Medulla oblongata (tissue), 1 donor: ENCODE measurements around the gene CDCA8.
A peak's percentile ranks its signal among the peaks of the same experiment; 100 is the strongest.
"Not testable (repeated sequence)": the region's sequence is repeated elsewhere in the genome, so short reads cannot be mapped to it uniquely, and the experiment has no call there.

Source experiments
- DNase-seq: peaks from one replicate; pipeline ENCODE4 v3.0.0-alpha.2; 2015; ENCODE audit errors: extremely low spot score

CDCA8 gene

GRCh38 chr1:37672136-37672870, 20.0 kb upstream of the CDCA8 start:
- no peak for DNase-seq

GRCh38 chr1:37673920-37674319, 18.4 kb upstream of the CDCA8 start:
- DNase-seq: no peak

- peak; percentile 69 for DNase-seq
Measured at GRCh38 chr1:37676281-37677142, 15.8 kb upstream of the CDCA8 start.

- DNase-seq: no peak
Measured at GRCh38 chr1:37677143-37677439, 15.2 kb upstream of the CDCA8 start.

GRCh38 chr1:37677808-37678207, 14.5 kb upstream of the CDCA8 start:
- DNase-seq: no peak

- DNase-seq: no peak
Measured at GRCh38 chr1:37680933-37681332, 11.4 kb upstream of the CDCA8 start.

- DNase-seq: peak; percentile 90
Measured at GRCh38 chr1:37682334-37682987, 9.9 kb upstream of the CDCA8 start.

GRCh38 chr1:37684182-37684581, 8.1 kb upstream of the CDCA8 start:
- not testable (repeated sequence) for DNase-seq

- DNase-seq: no peak
Measured at GRCh38 chr1:37685722-37686121, 6.6 kb upstream of the CDCA8 start.

- DNase-seq: not testable (repeated sequence)
Measured at GRCh38 chr1:37687764-37688163, 4.6 kb upstream of the CDCA8 start.

GRCh38 chr1:37688926-37689325, 3.4 kb upstream of the CDCA8 start:
- DNase-seq: no peak

- peak; percentile 10 for DNase-seq
Measured at GRCh38 chr1:37691497-37692077, 729 bp upstream of the CDCA8 start.

GRCh38 chr1:37692834-37693175, 489 bp downstream of the CDCA8 start:
- no peak for DNase-seq

GRCh38 chr1:37697090-37697489, 4.8 kb downstream of the CDCA8 start:
- no peak for DNase-seq

GRCh38 chr1:37697737-37698136, 5.4 kb downstream of the CDCA8 start:
- DNase-seq: no peak

GRCh38 chr1:37699147-37699546, 6.8 kb downstream of the CDCA8 start:
- DNase-seq: no peak

GRCh38 chr1:37701051-37701450, 8.7 kb downstream of the CDCA8 start:
- DNase-seq: no peak

GRCh38 chr1:37703061-37703460, 10.7 kb downstream of the CDCA8 start:
- DNase-seq: no peak

- DNase-seq: no peak
Measured at GRCh38 chr1:37704966-37705365, 12.7 kb downstream of the CDCA8 start.

GRCh38 chr1:37705399-37705798, 13.1 kb downstream of the CDCA8 start:
- DNase-seq: no peak

GRCh38 chr1:37708471-37708870, 16.2 kb downstream of the CDCA8 start:
- no peak for DNase-seq

GRCh38 chr1:37714226-37714625, 21.9 kb downstream of the CDCA8 start:
- no peak for DNase-seq
